Astrocyte (in vitro differentiated cells and primary cell): ENCODE data around the gene PSENEN. TPM values are rescaled to one million over a fixed set of nuclear protein-coding genes. Genes with fewer than 3 reads are reported as not detected.

Experiments used
- DNase-seq: peaks from one replicate; pipeline ENCODE4 v3.0.0-alpha.2; 2010; ENCODE audit warnings: low read depth
- FAIRE-seq: peaks from 2 replicates; lab custom pipeline; 2011; peaks lifted over from hg19 to GRCh38; lab: Jason Lieb, UNC
- H2AFZ ChIP-seq: 2 replicates; pipeline ENCODE4 v1.6.0; 2012; ENCODE audit warnings: low read depth, low read length, inconsistent platforms
- H3K27ac ChIP-seq: 2 replicates; pipeline ENCODE4 v1.5.1; 2011; ENCODE audit warnings: low read depth, low read length, inconsistent platforms
- H3K27me3 ChIP-seq: 2 replicates; pipeline ENCODE4 v1.6.0; 2011; ENCODE audit warnings: low read length, inconsistent platforms; ENCODE audit not compliant: insufficient read depth
- H3K36me3 ChIP-seq: 2 replicates; pipeline ENCODE4 v1.5.1; 2011; ENCODE audit warnings: low read length, inconsistent platforms; ENCODE audit not compliant: insufficient read depth
- H3K4me1 ChIP-seq: 2 replicates; pipeline ENCODE4 v1.5.1; 2011; ENCODE audit warnings: low read length, inconsistent platforms; ENCODE audit not compliant: insufficient read depth
- H3K4me2 ChIP-seq: 2 replicates; pipeline ENCODE4 v1.6.0; 2012; ENCODE audit warnings: low read length, inconsistent platforms
- H3K4me3 ChIP-seq: 2 replicates; pipeline ENCODE4 v1.5.1; 2011; ENCODE audit warnings: low read depth, mild to moderate bottlenecking, low read length, inconsistent platforms; ENCODE audit not compliant: insufficient read depth
- H3K79me2 ChIP-seq: 2 replicates; pipeline ENCODE4 v1.6.0; 2012; ENCODE audit warnings: mild to moderate bottlenecking, low read length, inconsistent platforms; ENCODE audit not compliant: insufficient read depth
- H3K9ac ChIP-seq: 2 replicates; pipeline ENCODE4 v1.6.0; 2012; ENCODE audit warnings: mild to moderate bottlenecking, low read length, inconsistent platforms
- H3K9me3 ChIP-seq: 2 replicates; pipeline ENCODE4 v1.5.1; 2012; ENCODE audit warnings: low read depth, mild to moderate bottlenecking, low read length, inconsistent platforms; ENCODE audit not compliant: insufficient read depth
- H4K20me1 ChIP-seq: 2 replicates; pipeline ENCODE4 v1.6.0; 2012; ENCODE audit warnings: low read length, inconsistent platforms; ENCODE audit not compliant: insufficient read depth
- H3K27ac Mint-ChIP-seq: one replicate; pipeline ENCODE4 v1.8.0; 2021; ENCODE audit warnings: mild to moderate bottlenecking, mixed read lengths; ENCODE audit not compliant: unreplicated experiment
- H3K27me3 Mint-ChIP-seq: one replicate; pipeline ENCODE4 v1.8.0; 2021; ENCODE audit warnings: low read depth, mixed read lengths; ENCODE audit not compliant: unreplicated experiment
- H3K36me3 Mint-ChIP-seq: one replicate; pipeline ENCODE4 v1.8.0; 2021; ENCODE audit warnings: low read depth, mixed read lengths; ENCODE audit not compliant: unreplicated experiment
- H3K4me1 Mint-ChIP-seq: one replicate; pipeline ENCODE4 v1.8.0; 2021; ENCODE audit warnings: low read depth, mixed read lengths; ENCODE audit not compliant: unreplicated experiment
- H3K4me3 Mint-ChIP-seq: one replicate; pipeline ENCODE4 v1.8.0; 2021; ENCODE audit warnings: mild to moderate bottlenecking, moderate library complexity, mixed read lengths; ENCODE audit not compliant: unreplicated experiment
- H3K9me3 Mint-ChIP-seq: one replicate; pipeline ENCODE4 v1.8.0; 2021; ENCODE audit warnings: mild to moderate bottlenecking, mixed read lengths; ENCODE audit not compliant: unreplicated experiment
- CTCF ChIP-seq: IDR thresholded peaks from 2 replicates; pipeline ENCODE4 v1.5.1; 2011; ENCODE audit warnings: low read depth, mild to moderate bottlenecking, inconsistent platforms, low read length, moderate library complexity; ENCODE audit not compliant: insufficient read depth
- EZH2 ChIP-seq: IDR thresholded peaks from 2 replicates; pipeline ENCODE4 v1.6.1; 2012; ENCODE audit warnings: mild to moderate bottlenecking, low read length, inconsistent platforms; ENCODE audit not compliant: insufficient read depth
- total RNA-seq: library from RNA; stranded (reverse); gene quantifications from 2 replicates; pipeline ENCODE4 v1.2.1, GENCODE V29; 2021

The PSENEN gene
- total RNA-seq, 1 donor from 2014 or later = 100 TPM

DNA sequence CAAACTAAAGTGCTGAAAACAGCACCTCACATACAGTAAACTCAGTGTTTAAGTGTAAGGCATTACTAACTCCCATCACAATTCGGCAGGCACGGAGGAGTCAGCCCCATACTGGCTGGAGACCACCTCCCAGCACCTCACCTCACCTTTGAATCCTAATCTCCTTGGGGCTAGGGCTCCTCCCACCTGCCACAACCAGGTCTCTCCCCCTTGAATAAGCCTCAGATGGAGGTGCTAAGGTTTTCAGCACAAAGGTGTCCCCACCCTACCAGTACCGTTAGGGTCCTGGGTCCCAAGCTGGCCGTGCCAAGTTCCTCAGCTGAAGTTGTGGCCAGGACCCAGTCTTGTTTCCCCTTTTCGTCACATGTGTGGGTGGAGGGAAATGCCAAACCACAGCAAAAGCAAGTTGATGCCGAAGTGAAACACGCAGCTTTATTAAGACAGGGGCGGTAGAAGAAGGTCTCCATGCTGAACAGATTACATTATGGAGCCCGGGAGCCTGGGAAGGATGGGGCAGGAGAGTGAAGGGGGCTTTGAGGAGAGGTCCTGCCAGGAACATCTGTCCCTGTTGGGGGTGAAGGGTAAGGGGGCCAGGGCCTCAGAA, 3.2 kb upstream of the PSENEN start, which contains the start of gene IGFLR1:
IGFLR1 (minus strand) TSS at position 332 of the 604 bp plus-strand sequence. CDS start 1,272 bp downstream, outside the sequence.
- H3K4me3 ChIP-seq = no peak within 1 kb of the TSS
- TF ChIP-seq EZH2 (no peak), CTCF (no peak)
- no peak for DNase-seq
- Mint-ChIP-seq H3K27me3 (no peaks in the 10 kb centered on the region), H3K4me3 (peak within 1 kb of the TSS; percentile 27), H3K36me3 (peaks cover 5% of the 10 kb centered on the region), H3K9me3 (no peaks in the 10 kb centered on the region), H3K4me1 (peaks cover 5% of the 10 kb centered on the region), H3K27ac (peak within 1 kb of the TSS; percentile 26)
- peaks cover 12% of the 10 kb centered on the region for H4K20me1 ChIP-seq
- no peak for FAIRE-seq
- H3K36me3 ChIP-seq = peaks cover 4% of the 10 kb centered on the region
- H3K9me3 ChIP-seq = no peaks in the 10 kb centered on the region
- no peak within 1 kb of the TSS for H3K27ac ChIP-seq
- H3K79me2 ChIP-seq = peaks cover 18% of the 10 kb centered on the region
- H3K4me1 ChIP-seq = peaks cover 12% of the 10 kb centered on the region
- H3K4me2 ChIP-seq = no peak within 1 kb of the TSS
- no peaks in the 10 kb centered on the region for H3K27me3 ChIP-seq
- H2AFZ ChIP-seq = no peak within 1 kb of the TSS
- no peak within 1 kb of the TSS for H3K9ac ChIP-seq

GRCh38 chr19:35743640-35744429, 1.6 kb upstream of the PSENEN start:
- Mint-ChIP-seq H3K27me3 (no peaks in the 10 kb centered on the region), H3K4me3 (peak overlapping the region; percentile 99), H3K4me1 (peaks cover 13% of the 10 kb centered on the region), H3K36me3 (peaks cover 3% of the 10 kb centered on the region), H3K9me3 (no peaks in the 10 kb centered on the region), H3K27ac (peak overlapping the region; percentile 55)
- Histone ChIP-seq H3K27ac (no peak overlapping the region), H3K36me3 (no peaks in the 10 kb centered on the region), H3K27me3 (no peaks in the 10 kb centered on the region), H3K9me3 (no peaks in the 10 kb centered on the region), H2AFZ (peak overlapping the region; percentile 75), H3K9ac (no peak overlapping the region), H4K20me1 (no peaks in the 10 kb centered on the region), H3K4me2 (peak overlapping the region; percentile 91), H3K4me1 (peaks cover 12% of the 10 kb centered on the region), H3K79me2 (peaks cover 26% of the 10 kb centered on the region), H3K4me3 (no peak overlapping the region)
- no peak for TF ChIP-seq EZH2
- TF ChIP-seq CTCF = no peak
- FAIRE-seq (no peak), DNase-seq (no peak)
